A549 (cell line): ENCODE measurements around the gene RANBP17.

Experiments used
- CHD2 ChIP-seq: fragments of 150-350 bp; IDR thresholded peaks from 2 replicates; pipeline ENCODE4 v1.6.1; 2014; ENCODE audit warnings: low read length; ENCODE audit not compliant: partially characterized antibody
- CTCF ChIP-seq: fragments of >200 bp; sonication (Bioruptor Twin); formaldehyde crosslinking; IDR thresholded peaks from 3 replicates; pipeline ENCODE4 v1.5.1; 2016
- MAX ChIP-seq: IDR thresholded peaks from 2 replicates; pipeline ENCODE4 v1.6.1; 2012
- PBX3 ChIP-seq: IDR thresholded peaks from 2 replicates; pipeline ENCODE4 v1.6.1; 2012

DNA sequence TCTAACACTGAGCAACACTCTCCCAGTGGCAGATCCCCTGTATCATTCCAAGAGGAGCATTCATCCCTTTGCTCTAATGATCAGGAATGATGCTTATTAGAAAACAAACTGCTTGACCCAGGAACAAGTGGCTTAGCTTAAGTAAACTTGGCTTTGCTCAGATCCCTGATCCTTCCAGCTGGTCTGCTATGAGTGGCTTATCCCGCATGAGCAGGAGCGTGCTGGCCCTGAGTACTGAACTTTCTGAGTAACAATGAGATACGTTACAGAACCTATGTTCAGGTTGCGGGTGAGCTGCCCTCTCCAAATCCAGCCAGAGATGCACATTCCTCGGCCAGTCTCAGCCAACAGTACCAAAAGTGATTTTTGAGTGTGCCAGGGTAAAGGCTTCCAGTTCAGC lies 48.6 kb upstream of the RANBP17 start:
- TF ChIP-seq CHD2: no peak
- TF ChIP-seq CTCF: no peak
- no peak for TF ChIP-seq PBX3
- TF ChIP-seq MAX: no peak
